Loucy (cell line): ENCODE results near the gene CCR7.

Source experiments
- H2AFZ ChIP-seq: fragments of 200-600 bp; sonication (generic); 2 replicates; pipeline ENCODE4 v1.6.0; 2016; ENCODE audit warnings: antibody characterized with exemption, mild to moderate bottlenecking, low read length, moderate library complexity
- H3F3A ChIP-seq: fragments of 200-600 bp; 2 replicates; pipeline ENCODE4 v1.6.0; 2016; ENCODE audit warnings: antibody characterized with exemption, low read depth, mild to moderate bottlenecking
- H3K27me3 ChIP-seq: fragments of 200-600 bp; sonication (generic); 2 replicates; pipeline ENCODE4 v1.6.1; 2014; ENCODE audit warnings: low read length, mild to moderate bottlenecking; ENCODE audit not compliant: insufficient read depth, poor library complexity, severe bottlenecking
- H3K36me3 ChIP-seq: fragments of 200-600 bp; sonication (generic); 2 replicates; pipeline ENCODE4 v1.6.1; 2016; ENCODE audit warnings: low read length; ENCODE audit not compliant: insufficient read depth
- H3K4me1 ChIP-seq: fragments of 200-600 bp; sonication (generic); 2 replicates; pipeline ENCODE4 v1.5.1; 2014; ENCODE audit warnings: low read length, mild to moderate bottlenecking; ENCODE audit not compliant: insufficient read depth, poor library complexity, severe bottlenecking
- H3K4me2 ChIP-seq: fragments of 200-600 bp; sonication (generic); 2 replicates; pipeline ENCODE4 v1.6.0; 2014; ENCODE audit warnings: antibody characterized with exemption, low read length, low read depth, mild to moderate bottlenecking; ENCODE audit not compliant: poor library complexity, severe bottlenecking
- H3K4me3 ChIP-seq: fragments of 200-600 bp; sonication (generic); 2 replicates; pipeline ENCODE4 v1.5.1; 2014; ENCODE audit warnings: low read length, mild to moderate bottlenecking, mixed read lengths; ENCODE audit not compliant: poor library complexity, severe bottlenecking
- H3K79me2 ChIP-seq: fragments of 200-600 bp; sonication (generic); 2 replicates; pipeline ENCODE4 v1.6.1; 2014; ENCODE audit warnings: low read length; ENCODE audit not compliant: insufficient read depth
- H3K9ac ChIP-seq: fragments of 200-600 bp; sonication (generic); 2 replicates; pipeline ENCODE4 v1.6.0; 2014; ENCODE audit warnings: mild to moderate bottlenecking, low read depth, low read length, moderate library complexity; ENCODE audit not compliant: poor library complexity, severe bottlenecking
- H3K9me2 ChIP-seq: fragments of 200-600 bp; sonication (generic); replicated peaks from 2 replicates; pipeline ENCODE4 v1.6.1; 2016; ENCODE audit warnings: low read depth, low read length, mixed read lengths
- H3K9me3 ChIP-seq: fragments of 200-600 bp; sonication (generic); 2 replicates; pipeline ENCODE4 v1.6.1; 2014; ENCODE audit warnings: mild to moderate bottlenecking, antibody characterized with exemption, low read length, low read depth; ENCODE audit not compliant: insufficient read depth
- H4K20me1 ChIP-seq: fragments of 200-600 bp; sonication (generic); 2 replicates; pipeline ENCODE4 v1.6.0; 2014; ENCODE audit warnings: antibody characterized with exemption, low read length, mild to moderate bottlenecking; ENCODE audit not compliant: insufficient read depth, poor library complexity, severe bottlenecking
- EZH2phosphoT487 ChIP-seq: fragments of 200-600 bp; IDR thresholded peaks from 2 replicates; pipeline ENCODE4 v1.6.1; 2018; ENCODE audit warnings: antibody characterized with exemption, mild to moderate bottlenecking, moderate library complexity, borderline replicate concordance
- TF ChIP-seq, protein P1 (sequence below): fragments of 200-600 bp; sonication (generic); conservative IDR thresholded peaks from 2 replicates; pipeline ENCODE4 v1.5.1; 2014; ENCODE audit warnings: mild to moderate bottlenecking, antibody characterized with exemption, low read length

CCR7 gene

DNA sequence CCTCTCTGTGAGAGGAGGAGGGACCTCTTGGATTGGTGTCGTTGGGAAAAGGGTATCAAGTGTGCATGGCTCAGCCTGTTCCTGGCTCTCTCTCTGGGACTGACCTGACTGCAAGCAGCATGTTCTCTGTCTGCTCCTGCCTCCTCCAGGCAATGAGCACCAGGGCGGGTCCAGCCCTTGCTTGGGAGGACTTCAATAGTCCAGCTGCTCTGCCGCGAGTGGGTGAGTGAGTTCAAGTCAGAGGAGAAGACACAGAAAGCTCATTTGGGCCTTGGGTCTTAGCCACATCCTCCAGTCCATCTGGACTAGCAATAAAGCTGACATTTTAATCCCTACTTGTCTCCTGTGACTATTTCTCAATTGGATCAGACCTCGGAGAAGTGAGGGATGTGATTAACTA, 38.6 kb downstream of the CCR7 start:
- H3K9ac ChIP-seq: no peak overlapping the region
- no peaks in the 10 kb centered on the region for H3K27me3 ChIP-seq
- peaks cover 15% of the 10 kb centered on the region for H3K4me1 ChIP-seq
- H4K20me1 ChIP-seq: no peaks in the 10 kb centered on the region
- H3K4me3 ChIP-seq: no peak overlapping the region
- H3K79me2 ChIP-seq: no peaks in the 10 kb centered on the region
- TF ChIP-seq, protein P1, sequence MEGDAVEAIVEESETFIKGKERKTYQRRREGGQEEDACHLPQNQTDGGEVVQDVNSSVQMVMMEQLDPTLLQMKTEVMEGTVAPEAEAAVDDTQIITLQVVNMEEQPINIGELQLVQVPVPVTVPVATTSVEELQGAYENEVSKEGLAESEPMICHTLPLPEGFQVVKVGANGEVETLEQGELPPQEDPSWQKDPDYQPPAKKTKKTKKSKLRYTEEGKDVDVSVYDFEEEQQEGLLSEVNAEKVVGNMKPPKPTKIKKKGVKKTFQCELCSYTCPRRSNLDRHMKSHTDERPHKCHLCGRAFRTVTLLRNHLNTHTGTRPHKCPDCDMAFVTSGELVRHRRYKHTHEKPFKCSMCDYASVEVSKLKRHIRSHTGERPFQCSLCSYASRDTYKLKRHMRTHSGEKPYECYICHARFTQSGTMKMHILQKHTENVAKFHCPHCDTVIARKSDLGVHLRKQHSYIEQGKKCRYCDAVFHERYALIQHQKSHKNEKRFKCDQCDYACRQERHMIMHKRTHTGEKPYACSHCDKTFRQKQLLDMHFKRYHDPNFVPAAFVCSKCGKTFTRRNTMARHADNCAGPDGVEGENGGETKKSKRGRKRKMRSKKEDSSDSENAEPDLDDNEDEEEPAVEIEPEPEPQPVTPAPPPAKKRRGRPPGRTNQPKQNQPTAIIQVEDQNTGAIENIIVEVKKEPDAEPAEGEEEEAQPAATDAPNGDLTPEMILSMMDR: no peak
- TF ChIP-seq EZH2phosphoT487: no peak
- no peak overlapping the region for H2AFZ ChIP-seq
- H3K36me3 ChIP-seq: no peaks in the 10 kb centered on the region
- H3K4me2 ChIP-seq: no peak overlapping the region
- H3F3A ChIP-seq: no peaks in the 10 kb centered on the region; the same call in 1 of the 2 replicates
- H3K9me3 ChIP-seq: peaks cover 5% of the 10 kb centered on the region; the same call in 1 of the 2 replicates
- no peaks in the 10 kb centered on the region for H3K9me2 ChIP-seq

DNA sequence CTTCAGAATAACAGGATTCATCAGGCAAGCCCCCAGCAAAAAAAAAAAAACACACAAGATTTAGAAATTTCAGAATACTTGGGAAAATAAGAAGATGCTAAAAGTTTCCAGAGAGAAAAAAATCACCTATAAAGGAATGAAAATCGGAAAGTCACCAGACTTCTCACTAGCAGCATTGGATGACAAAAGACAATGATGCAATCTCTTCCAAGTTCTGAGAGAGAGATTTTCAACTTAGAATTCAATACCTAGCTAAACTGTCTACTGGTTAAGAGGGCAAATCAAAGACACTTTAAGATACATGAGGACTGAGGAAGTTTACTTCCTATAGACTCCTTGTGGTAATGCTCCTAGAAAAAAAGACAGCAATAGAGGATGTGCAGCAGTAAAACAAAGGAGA, 40.0 kb downstream of the CCR7 start:
- no peaks in the 10 kb centered on the region for H3K36me3 ChIP-seq
- no peak for TF ChIP-seq EZH2phosphoT487
- TF ChIP-seq, protein P1: no peak

DNA sequence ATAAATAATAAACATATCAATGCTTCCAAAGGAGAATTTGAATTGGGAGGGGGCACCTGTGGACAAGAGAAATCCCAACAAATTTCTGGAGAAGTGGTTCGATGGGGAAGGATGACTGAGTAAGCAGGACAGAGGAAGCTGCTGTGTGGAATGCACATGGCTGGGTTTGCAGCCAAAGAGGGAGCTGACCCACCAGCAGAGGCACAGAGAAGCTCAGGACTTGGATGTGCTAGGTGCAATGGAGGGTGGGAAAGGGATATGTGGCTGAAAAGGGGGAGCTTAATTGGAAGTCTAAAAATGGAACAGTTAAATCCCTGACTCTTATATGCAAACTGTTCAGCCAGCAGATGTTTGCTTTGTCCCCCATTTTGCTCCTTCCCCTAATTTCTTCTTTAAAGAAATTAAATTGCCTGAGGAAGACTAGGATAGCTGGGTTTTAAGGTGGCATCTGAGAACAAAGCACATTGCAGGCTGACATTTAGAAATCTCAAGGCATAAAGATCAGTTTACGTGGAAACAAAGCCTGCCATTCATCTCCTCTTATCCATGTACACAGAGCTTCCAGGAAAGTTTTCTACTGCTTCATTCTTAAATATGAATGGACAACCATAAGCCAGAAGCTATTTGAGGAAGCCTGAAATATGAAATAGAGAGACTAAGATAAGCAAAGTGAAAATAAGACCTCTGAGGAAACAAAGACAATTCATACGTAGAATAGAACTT, 40.9 kb downstream of the CCR7 start:
- H3K9me2 ChIP-seq: no peaks in the 10 kb centered on the region
- H3K79me2 ChIP-seq: no peaks in the 10 kb centered on the region
- H3K36me3 ChIP-seq: no peaks in the 10 kb centered on the region
- no peak overlapping the region for H3K4me3 ChIP-seq
- no peaks in the 10 kb centered on the region for H4K20me1 ChIP-seq
- H3K27me3 ChIP-seq: no peaks in the 10 kb centered on the region
- H3K4me1 ChIP-seq: peaks cover 10% of the 10 kb centered on the region
- H3K9me3 ChIP-seq: peaks cover 5% of the 10 kb centered on the region; the same call in 1 of the 2 replicates
- H2AFZ ChIP-seq: no peak overlapping the region
- H3K4me2 ChIP-seq: no peak overlapping the region
- TF ChIP-seq EZH2phosphoT487: no peak
- TF ChIP-seq, protein P1: no peak
- no peak overlapping the region for H3K9ac ChIP-seq
- H3F3A ChIP-seq: no peaks in the 10 kb centered on the region; the same call in 1 of the 2 replicates

More for the DNA sequence above, 40.0 kb downstream of the CCR7 start:
- no peaks in the 10 kb centered on the region; the same call in 1 of the 2 replicates for H3F3A ChIP-seq
- no peak overlapping the region for H3K9ac ChIP-seq
- H4K20me1 ChIP-seq: no peaks in the 10 kb centered on the region
- no peaks in the 10 kb centered on the region for H3K79me2 ChIP-seq
- peaks cover 6% of the 10 kb centered on the region for H3K4me1 ChIP-seq
- no peak overlapping the region for H3K4me3 ChIP-seq
- no peaks in the 10 kb centered on the region for H3K9me2 ChIP-seq
- no peak overlapping the region for H3K4me2 ChIP-seq
- no peak overlapping the region for H2AFZ ChIP-seq
- no peaks in the 10 kb centered on the region for H3K27me3 ChIP-seq
- peaks cover 5% of the 10 kb centered on the region; the same call in 1 of the 2 replicates for H3K9me3 ChIP-seq
